Sigmoid colon (tissue), 7 donors: Measurements from ENCODE around the gene DNAH5. TPM values are rescaled to one million over a fixed set of nuclear protein-coding genes. Genes with fewer than 3 reads are reported as not detected.
A peak's percentile ranks its signal among the peaks of the same experiment; 100 is the strongest.

ENCODE experiments used
- DNase-seq: peaks from one replicate; pipeline ENCODE4 v3.0.0-alpha.2; 2019
- H3K27ac ChIP-seq, 4 donors: fragments of 200-600 bp; sonication (generic); one replicate each; pipeline ENCODE4 v1.5.1; 2016 to 2019; ENCODE audit warnings: mild to moderate bottlenecking in 1 of 4
- H3K27me3 ChIP-seq, 3 donors: fragments of 200-600 bp; sonication (generic); one replicate each; pipeline ENCODE4 v1.5.1; 2019; ENCODE audit warnings: mild to moderate bottlenecking in 1 of 3
- H3K36me3 ChIP-seq, 4 donors: fragments of 200-600 bp; sonication (generic); one replicate each; pipeline ENCODE4 v1.5.1; 2016 to 2019
- H3K4me1 ChIP-seq, 4 donors: fragments of 200-600 bp; sonication (generic); one replicate each; pipeline ENCODE4 v1.5.1; 2017 to 2019
- H3K4me3 ChIP-seq, 4 donors: fragments of 200-600 bp; sonication (generic); one replicate each; pipeline ENCODE4 v1.5.1; 2017 to 2019; ENCODE audit warnings: mild to moderate bottlenecking in 2 of 4, moderate library complexity in 1 of 4
- H3K9me3 ChIP-seq, 4 donors: fragments of 200-600 bp in 3 of 4; sonication (generic) in 3 of 4; one replicate each; pipeline versions ENCODE4 v1.5.1 to v1.6.1; 2013 to 2019
- CTCF ChIP-seq, 4 experiments: fragments of 450-650 bp in 3 of 4; fragments of 200-600 bp in 1 of 4; IDR thresholded peaks; one replicate each; pipeline ENCODE4 v1.5.1; 2016 to 2019; ENCODE audit warnings: antibody characterized with exemption in 4 of 4, mild to moderate bottlenecking in 3 of 4, moderate library complexity in 2 of 4
- EP300 ChIP-seq, 4 donors: sonication (generic); formaldehyde crosslinking; IDR thresholded peaks; one replicate each; pipeline ENCODE4 v1.6.1; 2017; ENCODE audit warnings: antibody characterized with exemption in 4 of 4
- POLR2A ChIP-seq, 2 donors: fragments of 450-650 bp; IDR thresholded peaks; one replicate each; pipeline ENCODE4 v1.6.1; 2016; ENCODE audit warnings: antibody characterized with exemption in 2 of 2, mild to moderate bottlenecking in 2 of 2, moderate library complexity in 2 of 2
- POLR2AphosphoS5 ChIP-seq, 4 donors: sonication (generic); formaldehyde crosslinking; IDR thresholded peaks; one replicate each; pipeline ENCODE4 v1.6.1; 2017; ENCODE audit warnings: antibody characterized with exemption in 4 of 4
- WGBS, 2 donors: extraction: QIAGEN DNeasy Blood & Tissue Kit; methylation state at CpG; one replicate each; pipeline ENCODE4 v1.1.7; 2013; 5-methylcytosine and 5-hydroxymethylcytosine counted together
- intact Hi-C: fragments of 100-400 bp; cut with DNase I; formaldehyde crosslinking; loops from one replicate; pipeline ENCODE4 v1.15.1; 2023
- polyA plus RNA-seq, 3 donors: library from polyadenylated mRNA; stranded (reverse); fragments of 200-250 nt; gene quantifications; one replicate each; pipeline ENCODE4 v1.2.3, GENCODE V29; 2013
- total RNA-seq, 4 donors: library from RNA; depleted of rRNA; stranded (reverse); fragments of >200 nt; gene quantifications; one replicate each; pipeline ENCODE4 v1.1.0, GENCODE V29; 2016
- donor health status: healthy with polysubstance abuse.
- donor health status: Bipolar disorder and iron deficiency.
- donor health status: healthy.

Gene DNAH5
- total and polyA plus RNA-seq, 7 donors, result under 0.01 to 0.41 (median 0.16) TPM; not detected in 2

GRCh38 chr5:13957032-13957645, 12.7 kb upstream of the DNAH5 start:
- TF ChIP-seq EP300 (IDR thresholded peaks at IDR 0.05) (no peak), CTCF (IDR thresholded peaks at IDR 0.05) (peak in 1 of 4 experiments; percentile 35)
- intact Hi-C loops, result no loop called here
- H3K9me3 ChIP-seq, result no peaks in the 10 kb centered on the region
- no peak for DNase-seq
- H3K27me3 ChIP-seq, result no peaks in the 10 kb centered on the region
- no peak overlapping the region for H3K27ac ChIP-seq
- no peak overlapping the region for H3K4me3 ChIP-seq
- H3K36me3 ChIP-seq, result no peaks in the 10 kb centered on the region
- no peaks in the 10 kb centered on the region for H3K4me1 ChIP-seq

- intact Hi-C loops, result no loop called here
- DNase-seq, result no peak
- Histone ChIP-seq H3K9me3 (no peaks in the 10 kb centered on the region), H3K36me3 (no peaks in the 10 kb centered on the region), H3K4me3 (no peak overlapping the region), H3K4me1 (no peaks in the 10 kb centered on the region), H3K27me3 (no peaks in the 10 kb centered on the region), H3K27ac (no peak overlapping the region)
- TF ChIP-seq POLR2A (IDR thresholded peaks at IDR 0.05) (no peak), CTCF (IDR thresholded peaks at IDR 0.05) (no peak), POLR2AphosphoS5 (IDR thresholded peaks at IDR 0.05) (no peak), EP300 (IDR thresholded peaks at IDR 0.05) (no peak)
- WGBS, 2 donors, result 17 to 63% methylated on average over 3 of the region's 3 CpGs
Measured at GRCh38 chr5:13956471-13956870, 12.0 kb upstream of the DNAH5 start.

GRCh38 chr5:13955896-13956295, 11.4 kb upstream of the DNAH5 start:
- WGBS, 2 donors, result 88 to 89% methylated on average over 5 of the region's 5 CpGs
- Histone ChIP-seq H3K4me1 (no peaks in the 10 kb centered on the region), H3K9me3 (no peaks in the 10 kb centered on the region), H3K27ac (no peak overlapping the region), H3K4me3 (no peak overlapping the region), H3K27me3 (no peaks in the 10 kb centered on the region), H3K36me3 (no peaks in the 10 kb centered on the region)
- DNase-seq, result no peak
- TF ChIP-seq POLR2A (IDR thresholded peaks at IDR 0.05), result no peak
- intact Hi-C loops, result no loop called here

- TF ChIP-seq EP300 (IDR thresholded peaks at IDR 0.05) (no peak), POLR2A (IDR thresholded peaks at IDR 0.05) (no peak), CTCF (IDR thresholded peaks at IDR 0.05) (no peak), POLR2AphosphoS5 (IDR thresholded peaks at IDR 0.05) (no peak)
- Histone ChIP-seq H3K27me3 (no peaks in the 10 kb centered on the region), H3K4me3 (no peak overlapping the region), H3K9me3 (no peaks in the 10 kb centered on the region), H3K4me1 (no peaks in the 10 kb centered on the region), H3K27ac (no peak overlapping the region), H3K36me3 (no peaks in the 10 kb centered on the region)
- no peak for DNase-seq
- intact Hi-C loops, result no loop called here
- WGBS, 2 donors, result 90 to 93% methylated on average over 10 of the region's 10 CpGs
Measured at GRCh38 chr5:13946111-13946510, 1.6 kb upstream of the DNAH5 start.

GRCh38 chr5:13945271-13945670, 783 bp upstream of the DNAH5 start:
- no peaks in the 10 kb centered on the region for H3K27me3 ChIP-seq
- no peaks in the 10 kb centered on the region for H3K36me3 ChIP-seq
- no peak for TF ChIP-seq CTCF (IDR thresholded peaks at IDR 0.05)
- no peak for TF ChIP-seq EP300 (IDR thresholded peaks at IDR 0.05)
- TF ChIP-seq POLR2AphosphoS5 (IDR thresholded peaks at IDR 0.05), result no peak
- no peak for TF ChIP-seq POLR2A (IDR thresholded peaks at IDR 0.05)
- H3K4me3 ChIP-seq, result no peak overlapping the region
- no peaks in the 10 kb centered on the region for H3K4me1 ChIP-seq
- H3K9me3 ChIP-seq, result no peaks in the 10 kb centered on the region
- WGBS, 2 donors, result 95 to 97% methylated on average over 3 of the region's 3 CpGs
- intact Hi-C loops, result no loop called here
- no peak overlapping the region for H3K27ac ChIP-seq
- no peak for DNase-seq
